Thyroid gland (tissue), 4 donors: ENCODE data around the gene CTIF.

Experiments used
- CTCF ChIP-seq, 6 experiments: fragments of 200-600 bp in 3 of 6; fragments of 450-650 bp in 3 of 6; sonication (generic) in 3 of 6; IDR thresholded peaks; one replicate each; pipeline ENCODE4 v1.5.1; 2016 to 2019; ENCODE audit warnings: antibody characterized with exemption in 6 of 6, mild to moderate bottlenecking in 2 of 6, inconsistent platforms in 1 of 6, moderate library complexity in 1 of 6
- POLR2A ChIP-seq, 2 donors: fragments of 450-650 bp; IDR thresholded peaks; one replicate each; pipeline ENCODE4 v1.6.1; 2017; ENCODE audit warnings: antibody characterized with exemption in 2 of 2, mild to moderate bottlenecking in 2 of 2, moderate library complexity in 1 of 2

DNA sequence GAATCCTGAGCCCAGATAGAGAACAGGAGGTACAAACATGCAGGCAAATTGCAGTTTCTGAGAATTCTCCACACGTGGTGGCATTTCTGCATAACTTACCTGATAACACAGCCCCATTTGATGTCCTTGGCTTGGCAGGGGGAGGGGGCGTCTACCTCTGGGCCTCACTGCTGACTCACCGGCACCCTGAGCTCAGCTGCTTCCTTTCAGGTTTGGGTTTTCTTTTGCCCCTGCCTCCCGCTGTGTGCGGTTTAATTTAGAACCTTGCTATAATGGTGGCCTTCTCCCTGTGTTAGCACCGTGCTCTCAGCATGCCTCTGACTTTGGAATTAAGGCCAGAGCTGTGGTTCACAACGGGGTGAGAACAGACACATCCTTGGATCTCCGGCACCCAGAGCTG lies 4.4 kb downstream of the CTIF start:
- no peak for TF ChIP-seq CTCF (IDR thresholded peaks at IDR 0.05)
- TF ChIP-seq POLR2A (IDR thresholded peaks at IDR 0.05) = no peak
